GM12873 (cell line): Measurements from ENCODE around the gene STEAP4.

ENCODE experiments used
- TF ChIP-seq, protein P1 (sequence below): IDR thresholded peaks from 2 replicates; pipeline ENCODE4 v1.5.1; 2012; ENCODE audit warnings: low read depth, mild to moderate bottlenecking, moderate library complexity, low read length, control low read depth; ENCODE audit not compliant: insufficient read depth; ENCODE audit errors: missing control alignments

Gene STEAP4

DNA sequence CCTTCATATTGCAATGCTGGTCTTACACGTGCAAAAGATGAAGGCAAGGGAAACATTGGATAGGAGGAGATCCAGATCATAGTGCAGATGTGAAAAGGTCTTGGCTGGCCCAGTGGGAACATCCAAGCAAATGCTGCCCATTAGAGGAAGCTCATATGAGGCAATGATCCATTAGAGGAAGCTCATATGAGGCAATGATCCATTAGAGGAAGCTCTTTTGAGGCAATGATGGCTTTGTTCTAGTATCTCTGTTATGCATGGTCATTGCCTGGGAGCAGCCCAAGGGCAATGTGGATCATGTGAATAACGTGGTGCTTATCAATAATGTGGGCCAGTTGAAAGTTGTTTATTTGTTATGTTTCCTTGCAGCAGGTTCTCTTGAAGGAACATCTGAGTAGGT is 37.8 kb downstream of the STEAP4 start:
- TF ChIP-seq, protein P1, sequence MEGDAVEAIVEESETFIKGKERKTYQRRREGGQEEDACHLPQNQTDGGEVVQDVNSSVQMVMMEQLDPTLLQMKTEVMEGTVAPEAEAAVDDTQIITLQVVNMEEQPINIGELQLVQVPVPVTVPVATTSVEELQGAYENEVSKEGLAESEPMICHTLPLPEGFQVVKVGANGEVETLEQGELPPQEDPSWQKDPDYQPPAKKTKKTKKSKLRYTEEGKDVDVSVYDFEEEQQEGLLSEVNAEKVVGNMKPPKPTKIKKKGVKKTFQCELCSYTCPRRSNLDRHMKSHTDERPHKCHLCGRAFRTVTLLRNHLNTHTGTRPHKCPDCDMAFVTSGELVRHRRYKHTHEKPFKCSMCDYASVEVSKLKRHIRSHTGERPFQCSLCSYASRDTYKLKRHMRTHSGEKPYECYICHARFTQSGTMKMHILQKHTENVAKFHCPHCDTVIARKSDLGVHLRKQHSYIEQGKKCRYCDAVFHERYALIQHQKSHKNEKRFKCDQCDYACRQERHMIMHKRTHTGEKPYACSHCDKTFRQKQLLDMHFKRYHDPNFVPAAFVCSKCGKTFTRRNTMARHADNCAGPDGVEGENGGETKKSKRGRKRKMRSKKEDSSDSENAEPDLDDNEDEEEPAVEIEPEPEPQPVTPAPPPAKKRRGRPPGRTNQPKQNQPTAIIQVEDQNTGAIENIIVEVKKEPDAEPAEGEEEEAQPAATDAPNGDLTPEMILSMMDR: no peak

DNA sequence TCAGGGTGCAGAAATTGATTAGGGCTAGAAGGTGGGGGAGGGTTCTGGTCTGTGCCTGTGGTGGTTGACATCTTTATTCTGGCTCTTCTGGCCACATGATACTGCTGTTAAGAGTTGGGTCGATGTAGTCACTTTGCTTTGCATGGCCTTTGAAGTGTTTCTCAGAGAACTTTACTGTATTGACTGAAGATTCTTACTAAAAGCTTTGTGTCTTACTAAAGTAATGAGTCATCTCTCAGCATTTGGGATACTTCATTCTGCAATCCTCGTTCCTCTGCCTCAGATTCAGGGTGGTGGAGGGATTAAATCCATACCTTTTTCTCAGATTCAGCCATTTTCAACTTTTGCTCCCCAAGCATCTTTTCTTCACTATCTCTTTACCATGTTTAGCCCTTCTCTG is 38.6 kb downstream of the STEAP4 start:
- TF ChIP-seq, protein P1: no peak

DNA sequence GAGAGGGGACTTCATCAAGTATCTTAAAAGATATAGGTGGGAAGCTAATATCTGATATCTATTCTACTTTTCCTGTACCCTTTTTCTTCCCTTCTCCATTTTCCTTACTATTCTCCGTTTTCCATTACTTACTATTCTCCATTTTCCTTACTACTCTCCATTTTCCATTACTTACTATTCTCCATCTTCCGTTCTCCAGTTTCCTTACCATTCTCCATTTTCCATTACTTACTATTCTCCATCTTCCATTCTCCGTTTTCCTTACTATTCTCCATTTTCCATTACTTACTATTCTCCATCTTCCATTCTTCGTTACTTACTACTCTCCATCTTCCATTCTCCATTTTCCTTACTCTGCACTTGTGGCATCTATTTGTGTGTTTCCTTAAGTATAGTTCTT is 39.3 kb downstream of the STEAP4 start:
- TF ChIP-seq, protein P1: no peak

DNA sequence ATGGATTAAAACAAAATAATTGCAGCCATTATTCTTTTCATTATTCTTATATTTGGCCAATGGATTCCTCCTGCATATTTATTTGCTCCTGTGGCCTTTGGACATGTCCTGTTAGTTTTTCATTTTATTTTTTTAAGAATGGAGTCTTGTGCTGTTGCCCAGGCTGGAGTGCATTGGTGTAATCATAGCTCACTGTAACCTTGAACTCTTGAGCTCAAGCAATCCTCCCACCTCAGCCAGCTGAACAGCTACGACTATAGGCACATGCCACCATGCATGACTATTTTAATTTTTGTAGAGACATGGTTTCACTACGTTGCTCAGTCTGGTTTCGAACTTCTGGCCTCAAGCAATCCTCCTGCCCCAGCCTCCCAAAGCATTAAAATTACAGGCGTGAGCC is 44.1 kb downstream of the STEAP4 start:
- TF ChIP-seq, protein P1: no peak

DNA sequence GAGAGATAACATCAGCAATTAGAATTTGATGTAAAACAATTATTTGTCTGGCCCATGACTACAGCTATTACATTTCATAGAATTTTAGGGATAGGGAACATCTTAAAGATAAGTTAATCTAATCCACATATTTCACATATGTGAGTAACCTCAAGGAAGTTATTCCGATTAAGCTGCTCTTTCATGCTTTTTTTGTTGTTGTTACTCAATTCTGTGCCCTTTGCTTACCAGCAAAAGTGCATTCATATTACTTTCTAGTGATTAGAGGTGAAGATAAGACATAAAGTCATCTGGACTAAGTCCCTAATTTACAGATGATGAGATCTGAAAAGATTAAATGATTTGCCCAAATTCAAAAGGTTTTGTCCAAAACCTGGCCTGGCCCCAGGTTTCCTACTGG is 46.0 kb downstream of the STEAP4 start:
- TF ChIP-seq, protein P1: no peak

DNA sequence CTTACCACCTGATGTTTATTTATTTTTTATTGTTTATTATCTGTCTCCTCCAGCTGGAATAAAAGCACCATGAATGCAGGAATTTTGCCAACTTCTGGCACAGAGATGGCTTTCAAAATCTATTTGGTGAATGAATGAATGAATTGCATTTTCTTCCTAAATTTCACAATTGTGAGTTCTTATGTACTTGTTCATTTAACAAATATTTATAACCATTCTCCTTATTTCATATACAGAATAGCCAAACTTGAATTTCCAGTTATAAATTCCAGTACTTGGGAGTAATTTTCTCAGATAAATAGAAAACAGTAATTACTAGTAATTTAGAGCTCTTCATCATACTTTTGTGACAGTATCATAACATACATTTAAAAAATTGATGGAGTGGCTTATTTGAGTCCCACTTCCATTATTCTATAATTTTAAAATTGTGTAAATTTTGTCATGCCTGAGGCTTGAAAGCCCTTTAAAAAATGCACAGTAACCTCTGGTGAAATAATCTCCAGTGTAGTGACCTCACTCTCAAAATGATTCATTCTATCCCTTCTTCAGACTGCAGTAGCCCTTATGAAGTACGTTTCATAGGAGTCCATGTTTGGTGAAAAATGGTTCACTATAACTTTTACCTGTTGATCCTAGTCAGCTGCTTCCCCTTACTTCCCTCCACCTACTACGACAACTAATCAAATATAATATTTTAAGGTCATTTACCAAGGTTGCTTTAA is 46.9 kb downstream of the STEAP4 start:
- TF ChIP-seq, protein P1: no peak

DNA sequence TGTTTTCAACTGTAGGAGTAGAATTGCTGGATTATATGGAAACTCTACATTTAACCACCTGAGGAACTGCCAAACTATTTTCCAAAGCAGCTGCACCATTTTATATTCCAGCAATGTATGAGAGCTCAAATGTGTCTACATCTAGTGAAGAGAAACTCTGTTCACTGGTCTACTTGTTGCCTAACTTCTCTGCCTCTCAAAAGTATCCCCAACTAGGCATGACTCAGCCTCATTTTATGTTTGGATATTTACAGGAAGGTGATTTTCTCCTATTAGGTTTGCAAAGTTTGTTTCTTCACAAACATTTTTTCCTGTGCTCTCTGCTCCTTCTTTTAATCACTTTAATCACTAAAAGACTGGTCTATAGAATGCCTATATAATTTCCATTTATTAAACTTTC is 49.8 kb downstream of the STEAP4 start:
- TF ChIP-seq, protein P1: no peak
